ENCODE data around the gene TAS2R41.

- no peak for TF ChIP-seq EP300 (IDR thresholded peaks at IDR 0.05; ENCODE audit: low read depth)
- TF ChIP-seq, protein P1, sequence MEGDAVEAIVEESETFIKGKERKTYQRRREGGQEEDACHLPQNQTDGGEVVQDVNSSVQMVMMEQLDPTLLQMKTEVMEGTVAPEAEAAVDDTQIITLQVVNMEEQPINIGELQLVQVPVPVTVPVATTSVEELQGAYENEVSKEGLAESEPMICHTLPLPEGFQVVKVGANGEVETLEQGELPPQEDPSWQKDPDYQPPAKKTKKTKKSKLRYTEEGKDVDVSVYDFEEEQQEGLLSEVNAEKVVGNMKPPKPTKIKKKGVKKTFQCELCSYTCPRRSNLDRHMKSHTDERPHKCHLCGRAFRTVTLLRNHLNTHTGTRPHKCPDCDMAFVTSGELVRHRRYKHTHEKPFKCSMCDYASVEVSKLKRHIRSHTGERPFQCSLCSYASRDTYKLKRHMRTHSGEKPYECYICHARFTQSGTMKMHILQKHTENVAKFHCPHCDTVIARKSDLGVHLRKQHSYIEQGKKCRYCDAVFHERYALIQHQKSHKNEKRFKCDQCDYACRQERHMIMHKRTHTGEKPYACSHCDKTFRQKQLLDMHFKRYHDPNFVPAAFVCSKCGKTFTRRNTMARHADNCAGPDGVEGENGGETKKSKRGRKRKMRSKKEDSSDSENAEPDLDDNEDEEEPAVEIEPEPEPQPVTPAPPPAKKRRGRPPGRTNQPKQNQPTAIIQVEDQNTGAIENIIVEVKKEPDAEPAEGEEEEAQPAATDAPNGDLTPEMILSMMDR (IDR thresholded peaks at IDR 0.05) = no peak
Measured at GRCh38 chr7:143497008-143497795, 19.5 kb downstream of the TAS2R41 start.

Data from transverse colon (tissue), 3 donors.